Testis (tissue), 3 donors: ENCODE results near the gene MGLL. TPM values are rescaled to one million over a fixed set of nuclear protein-coding genes. Genes with fewer than 3 reads are reported as not detected.

ENCODE experiments used
- DNase-seq: peaks from one replicate; pipeline ENCODE4 v3.0.0-alpha.2; 2019
- H3K27ac ChIP-seq, 2 donors: fragments of 200-600 bp; sonication (generic); one replicate each; pipeline ENCODE4 v1.5.1; 2019
- H3K27me3 ChIP-seq: fragments of 200-600 bp; sonication (generic); one replicate; pipeline ENCODE4 v1.5.1; 2019
- H3K36me3 ChIP-seq: fragments of 200-600 bp; sonication (generic); one replicate; pipeline ENCODE4 v1.5.1; 2017; ENCODE audit warnings: low read depth; ENCODE audit errors: missing control alignments
- H3K4me1 ChIP-seq: fragments of 200-600 bp; sonication (generic); one replicate; pipeline ENCODE4 v1.5.1; 2019
- H3K4me3 ChIP-seq, 2 donors: fragments of 200-600 bp; sonication (generic); one replicate each; pipeline ENCODE4 v1.5.1; 2017 to 2019
- H3K9me3 ChIP-seq: fragments of 200-600 bp; sonication (generic); one replicate; pipeline ENCODE4 v1.5.1; 2017
- POLR2A ChIP-seq: fragments of 450-650 bp; IDR thresholded peaks from one replicate; pipeline ENCODE4 v1.6.1; 2017; ENCODE audit warnings: antibody characterized with exemption, mild to moderate bottlenecking, moderate library complexity
- WGBS, 2 donors: methylation state at CpG; one replicate each; pipeline ENCODE4 v1.1.5; 2018; 5-methylcytosine and 5-hydroxymethylcytosine counted together
- intact Hi-C: fragments of 100-400 bp; cut with DNase I; formaldehyde crosslinking; loops from one replicate; pipeline ENCODE4 v1.15.1; 2023; ENCODE audit warnings: low total_unique reads
- polyA plus RNA-seq: library from polyadenylated mRNA; stranded (reverse); fragments of 350-450 nt; fragmentation: Illumina TruSeq; extraction: RNeasy Lipid Tissue Mini Kit (QIAGEN cat#74804); gene quantifications from one replicate; pipeline ENCODE4 v1.2.3, GENCODE V29; 2014; ENCODE audit warnings: low read depth, low replicate concordance; ENCODE audit not compliant: insufficient read depth
- total RNA-seq, 2 donors: library from RNA; depleted of rRNA; stranded (reverse); fragments of >200 nt; gene quantifications; one replicate each; pipeline ENCODE4 v1.2.3, GENCODE V29; 2016
- TF ChIP-seq, protein P1 (sequence below), 3 experiments: fragments of 450-650 bp in 2 of 3; fragments of 200-600 bp in 1 of 3; sonication (generic) in 1 of 3; IDR thresholded peaks; one replicate each; pipeline ENCODE4 v1.5.1; 2016 to 2019; ENCODE audit warnings: antibody characterized with exemption in 3 of 3, mild to moderate bottlenecking in 2 of 3, moderate library complexity in 1 of 3

The MGLL gene
- total and polyA plus RNA-seq, 3 donors from 2014 or later: 18.3 to 26.0 (median 19.2) TPM

DNA sequence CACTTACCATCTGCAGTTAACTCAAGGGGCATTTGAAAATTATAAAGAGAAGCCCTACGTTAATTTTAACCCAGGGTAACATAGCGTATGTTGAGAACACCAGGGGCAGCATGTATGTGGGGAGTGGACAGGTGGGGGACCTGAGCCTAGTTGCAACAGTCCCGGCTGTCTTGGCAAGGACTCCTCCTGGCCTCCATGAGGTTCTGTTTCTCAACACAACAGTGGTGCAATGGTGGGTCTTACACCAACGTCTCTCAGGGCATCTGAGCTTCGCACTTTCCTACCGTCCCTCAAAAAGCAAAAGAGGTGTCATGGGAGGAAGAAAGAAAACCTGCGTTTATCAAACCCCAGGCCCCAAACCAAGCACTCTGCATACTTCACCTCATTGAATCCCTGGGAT lies 50.6 kb downstream of the MGLL start:
- TF ChIP-seq POLR2A: no peak
- Histone ChIP-seq H3K27me3 (no peaks in the 10 kb centered on the region), H3K9me3 (no peaks in the 10 kb centered on the region), H3K4me1 (peaks cover 11% of the 10 kb centered on the region), H3K36me3 (no peaks in the 10 kb centered on the region), H3K27ac (no peak overlapping the region), H3K4me3 (no peak overlapping the region)
- DNase-seq: no peak
- WGBS, 2 donors: 96% methylated on average over 7 of the region's 7 CpGs
- intact Hi-C loops: no loop called here

DNA sequence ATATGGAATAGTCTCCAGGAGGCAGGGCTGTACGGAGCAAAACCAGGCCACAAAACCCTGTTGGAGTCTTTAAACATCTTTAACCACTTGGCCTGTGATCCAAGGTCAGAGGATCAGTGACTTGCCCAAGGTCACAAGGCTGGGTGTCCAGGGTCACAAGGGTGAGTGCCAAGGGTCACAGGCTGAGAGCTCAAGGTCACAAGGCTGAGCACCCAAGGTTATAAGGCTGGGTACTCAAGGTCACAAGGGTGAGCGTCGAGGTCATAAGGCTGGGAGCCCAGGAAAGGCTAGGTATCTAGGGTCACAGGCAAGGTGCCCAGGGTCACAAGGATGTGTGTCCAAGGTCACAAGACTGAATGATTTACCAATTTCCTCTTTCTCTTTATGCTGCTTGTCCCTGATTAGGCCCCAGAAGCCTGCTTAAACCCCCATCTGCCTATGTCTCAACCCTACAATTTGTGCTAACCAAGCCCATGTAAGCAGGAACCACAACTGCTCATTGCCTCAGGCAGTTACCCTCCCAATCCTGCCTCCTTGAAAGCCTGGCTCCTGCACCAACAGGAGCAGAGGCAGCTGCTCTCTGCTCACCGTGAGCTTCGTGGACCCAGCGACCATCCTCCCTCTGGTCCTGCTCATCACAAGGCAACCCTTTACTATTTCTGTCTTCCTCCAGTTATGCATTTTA lies 51.5 kb downstream of the MGLL start:
- H3K27ac ChIP-seq: no peak overlapping the region

DNA sequence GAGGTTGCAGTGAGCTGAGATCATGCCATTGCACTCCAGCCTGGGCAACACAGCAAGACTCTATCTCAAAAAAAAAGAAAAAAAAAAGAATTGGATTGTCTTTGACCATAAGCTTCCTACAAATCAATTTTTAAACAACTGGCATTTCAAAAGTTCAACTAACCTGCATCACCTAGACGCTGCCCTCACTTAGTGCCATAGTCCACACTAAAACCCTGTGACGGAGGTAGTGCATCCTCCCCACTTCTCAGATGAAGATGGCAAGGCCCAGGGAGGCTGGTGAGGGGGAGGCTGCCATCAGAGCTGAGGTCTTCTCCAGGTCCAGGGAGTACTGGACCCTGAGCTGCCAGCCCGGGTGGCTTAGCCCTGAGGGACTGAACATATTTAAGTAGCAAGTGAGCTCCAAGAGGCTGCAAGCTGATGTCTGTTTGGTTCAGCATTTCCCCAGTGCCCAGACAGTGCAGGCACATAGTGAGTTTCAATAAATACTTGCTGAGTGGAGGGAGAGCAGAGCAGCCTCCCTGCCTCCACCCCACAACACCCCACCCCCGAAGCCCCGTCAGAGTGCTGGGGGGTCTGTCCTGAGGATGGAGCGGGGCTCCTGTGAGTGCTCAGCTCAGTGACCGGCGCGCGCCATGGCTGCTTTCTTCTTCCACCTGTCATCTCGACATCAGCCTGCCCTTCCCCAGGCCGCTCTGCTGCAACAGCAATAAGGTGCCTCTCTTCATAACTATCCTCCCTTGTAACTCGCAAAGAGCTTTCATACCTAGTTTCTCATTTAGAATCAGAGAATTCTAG lies 52.8 kb downstream of the MGLL start:
- no peaks in the 10 kb centered on the region for H3K27me3 ChIP-seq
- H3K27ac ChIP-seq: no peak overlapping the region
- no peaks in the 10 kb centered on the region for H3K36me3 ChIP-seq
- intact Hi-C loops: no loop called here
- WGBS, 2 donors: 94 to 97% methylated on average over 13 of the region's 13 CpGs
- TF ChIP-seq, protein P1, sequence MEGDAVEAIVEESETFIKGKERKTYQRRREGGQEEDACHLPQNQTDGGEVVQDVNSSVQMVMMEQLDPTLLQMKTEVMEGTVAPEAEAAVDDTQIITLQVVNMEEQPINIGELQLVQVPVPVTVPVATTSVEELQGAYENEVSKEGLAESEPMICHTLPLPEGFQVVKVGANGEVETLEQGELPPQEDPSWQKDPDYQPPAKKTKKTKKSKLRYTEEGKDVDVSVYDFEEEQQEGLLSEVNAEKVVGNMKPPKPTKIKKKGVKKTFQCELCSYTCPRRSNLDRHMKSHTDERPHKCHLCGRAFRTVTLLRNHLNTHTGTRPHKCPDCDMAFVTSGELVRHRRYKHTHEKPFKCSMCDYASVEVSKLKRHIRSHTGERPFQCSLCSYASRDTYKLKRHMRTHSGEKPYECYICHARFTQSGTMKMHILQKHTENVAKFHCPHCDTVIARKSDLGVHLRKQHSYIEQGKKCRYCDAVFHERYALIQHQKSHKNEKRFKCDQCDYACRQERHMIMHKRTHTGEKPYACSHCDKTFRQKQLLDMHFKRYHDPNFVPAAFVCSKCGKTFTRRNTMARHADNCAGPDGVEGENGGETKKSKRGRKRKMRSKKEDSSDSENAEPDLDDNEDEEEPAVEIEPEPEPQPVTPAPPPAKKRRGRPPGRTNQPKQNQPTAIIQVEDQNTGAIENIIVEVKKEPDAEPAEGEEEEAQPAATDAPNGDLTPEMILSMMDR (IDR thresholded peaks at IDR 0.05): no peak
- TF ChIP-seq POLR2A: no peak
- no peaks in the 10 kb centered on the region for H3K4me1 ChIP-seq
- no peak overlapping the region for H3K4me3 ChIP-seq
- no peaks in the 10 kb centered on the region for H3K9me3 ChIP-seq
- no peak for DNase-seq

More for the DNA sequence above, 51.5 kb downstream of the MGLL start:
- DNase-seq: no peak
- Histone ChIP-seq H3K9me3 (no peaks in the 10 kb centered on the region), H3K36me3 (no peaks in the 10 kb centered on the region), H3K4me1 (peaks cover 9% of the 10 kb centered on the region), H3K4me3 (no peak overlapping the region), H3K27me3 (no peaks in the 10 kb centered on the region)
- intact Hi-C loops: no loop called here
- no peak for TF ChIP-seq POLR2A
- TF ChIP-seq, protein P1 (IDR thresholded peaks at IDR 0.05): no peak
- 80 to 85% methylated on average over 6 of the region's 6 CpGs for WGBS, 2 donors

DNA sequence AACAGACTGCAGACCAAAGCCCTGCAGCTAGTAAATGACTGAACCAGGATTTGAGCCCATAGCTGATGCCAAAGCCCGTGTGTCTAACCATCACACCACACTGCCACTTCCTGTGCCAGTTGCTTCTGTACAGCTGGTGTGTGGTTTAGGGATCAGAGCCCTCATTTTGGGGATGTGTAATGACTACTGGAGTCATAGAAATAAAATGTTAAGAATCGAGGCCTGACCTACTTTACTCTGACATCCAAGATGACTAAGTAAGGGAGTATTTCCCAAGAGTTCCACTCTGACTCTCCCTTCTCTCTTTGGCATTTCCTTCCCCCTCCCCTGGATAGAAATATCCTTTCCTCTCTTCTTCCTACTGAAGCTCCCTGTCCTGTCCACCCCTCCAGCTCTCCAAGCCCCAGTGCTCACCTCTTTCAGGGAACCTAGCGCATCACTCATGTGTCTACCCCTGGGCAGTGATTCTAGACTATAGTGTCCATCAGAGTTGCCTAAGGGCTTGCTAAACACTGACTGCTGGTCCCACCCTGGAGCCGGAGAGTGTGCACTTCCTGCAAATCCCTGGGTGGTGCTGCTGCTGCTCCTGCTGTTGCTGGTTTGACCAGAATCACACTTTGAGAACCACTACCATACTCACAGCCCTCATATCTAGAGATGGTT lies 53.8 kb downstream of the MGLL start:
- Histone ChIP-seq H3K36me3 (no peaks in the 10 kb centered on the region), H3K27ac (no peak overlapping the region), H3K4me1 (no peaks in the 10 kb centered on the region), H3K9me3 (no peaks in the 10 kb centered on the region), H3K4me3 (no peak overlapping the region), H3K27me3 (no peaks in the 10 kb centered on the region)
- WGBS, 2 donors: 83% methylated on average over 4 of the region's 4 CpGs
- intact Hi-C loops: no loop called here
- no peak for TF ChIP-seq POLR2A
- TF ChIP-seq, protein P1 (IDR thresholded peaks at IDR 0.05): no peak
- no peak for DNase-seq

DNA sequence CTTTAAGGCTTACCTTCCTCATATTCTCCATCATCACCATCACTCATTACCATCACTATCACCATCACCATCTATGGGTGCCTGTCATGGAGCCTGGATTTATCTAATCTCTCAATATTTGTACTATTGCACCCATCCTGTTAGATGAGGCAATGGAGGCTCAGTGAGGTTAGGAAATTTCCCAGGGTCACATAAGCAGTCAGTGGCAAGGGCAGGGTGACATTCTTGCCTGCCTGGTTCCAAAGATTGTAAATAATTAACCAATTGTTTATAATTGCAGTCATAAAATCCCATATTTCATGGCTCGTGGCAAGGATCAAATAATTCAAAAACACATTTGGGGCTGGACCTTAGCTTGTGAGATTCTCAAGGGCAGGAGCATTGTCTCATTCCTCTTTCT lies 55.2 kb downstream of the MGLL start:
- H3K27me3 ChIP-seq: no peaks in the 10 kb centered on the region
- intact Hi-C loops: no loop called here
- peaks cover 8% of the 10 kb centered on the region for H3K4me1 ChIP-seq
- H3K36me3 ChIP-seq: no peaks in the 10 kb centered on the region
- no peaks in the 10 kb centered on the region for H3K9me3 ChIP-seq
- 90 to 100% methylated on average over 1 of the region's 1 CpG for WGBS, 2 donors
- no peak overlapping the region for H3K4me3 ChIP-seq
- no peak for TF ChIP-seq POLR2A
- TF ChIP-seq, protein P1 (IDR thresholded peaks at IDR 0.05): no peak
- no peak overlapping the region for H3K27ac ChIP-seq
- DNase-seq: no peak
